ENCODE results near the gene ESRP2. TPM values are rescaled to one million over a fixed set of nuclear protein-coding genes. Genes with fewer than 3 reads are reported as not detected.

The ESRP2 gene
- total and polyA plus RNA-seq, 8 donors, result 19.8 to 184 (median 35.9) TPM

DNA sequence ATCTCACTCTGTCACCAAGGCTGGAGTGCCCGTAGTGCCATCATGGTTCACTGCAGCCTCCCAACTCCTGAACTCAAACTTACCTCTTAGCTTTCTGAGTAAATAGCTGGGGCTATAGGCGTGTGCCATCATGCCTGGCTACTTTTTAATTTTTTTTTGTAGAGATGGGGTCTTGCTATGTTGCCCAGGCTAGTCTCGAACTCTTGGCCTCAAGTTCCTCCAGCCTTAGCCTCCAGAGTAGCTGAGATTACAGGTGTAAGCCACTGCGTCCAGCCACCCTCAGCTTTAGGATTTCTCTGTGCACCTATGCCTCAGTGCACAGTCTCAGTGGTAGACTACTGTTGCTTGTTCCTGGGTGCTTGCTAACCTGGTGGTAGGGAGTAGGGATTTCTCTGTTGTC lies 33.9 kb upstream of the ESRP2 start:
- Histone ChIP-seq H3K4me3 (no peak overlapping the region), H3K9me3 (no peaks in the 10 kb centered on the region), H3K27ac (no peak overlapping the region), H3K4me1 (peaks cover 38 to 94% (median 59%) of the 10 kb centered on the region in 4 donors), H3K27me3 (no peaks in the 10 kb centered on the region), H3K36me3 (peaks cover 0 to 24% (median 14%) of the 10 kb centered on the region in 4 donors)
- no peak for DNase-seq
- intact Hi-C loops (cut with DNase I; ENCODE audit: low total_unique reads), result no loop called here
- TF ChIP-seq POLR2A (IDR thresholded peaks at IDR 0.05) (no peak), EP300 (IDR thresholded peaks at IDR 0.05) (no peak)
- WGBS, 5 donors, result 95 to 97% (median 96%) methylated on average over 4 of the region's 4 CpGs

DNA sequence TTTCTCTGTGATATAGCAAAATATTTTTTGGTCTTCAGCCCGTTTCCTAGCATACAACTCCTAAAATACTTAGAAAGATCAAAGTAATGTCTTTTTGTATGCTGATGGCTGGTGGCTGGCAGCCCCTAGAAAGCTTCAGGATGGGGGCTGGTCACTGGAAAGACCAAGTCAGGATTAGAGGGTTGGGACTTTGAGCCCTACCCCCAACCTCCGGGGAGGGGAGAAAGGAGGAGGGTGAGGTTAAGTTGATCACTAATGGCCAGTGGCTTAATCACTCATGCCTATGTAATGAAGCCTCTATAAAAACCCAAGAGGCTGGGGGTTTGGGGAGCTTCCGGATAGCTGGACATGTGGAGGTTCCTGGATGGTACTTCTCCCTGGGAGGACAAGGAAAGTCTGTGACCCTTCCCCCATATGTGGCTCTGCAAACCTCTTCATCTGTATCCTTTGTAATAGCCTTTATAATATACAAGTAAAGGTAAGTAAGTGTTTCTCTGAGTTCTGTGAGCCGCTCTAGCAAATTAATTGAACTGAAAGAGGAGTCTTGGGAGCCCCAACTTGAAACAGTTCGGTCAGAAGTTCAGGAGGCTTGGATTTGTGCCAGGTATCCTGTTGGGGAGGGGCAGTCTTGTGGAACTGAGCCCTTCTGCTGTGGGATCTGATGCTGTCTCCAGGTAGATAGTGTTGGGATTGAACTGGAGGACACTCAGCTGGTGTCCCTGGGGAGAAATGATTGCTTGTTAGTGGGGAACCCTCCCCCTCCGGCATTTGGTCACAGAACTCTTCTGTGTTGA lies 31.9 kb upstream of the ESRP2 start:
- TF ChIP-seq, protein P1, sequence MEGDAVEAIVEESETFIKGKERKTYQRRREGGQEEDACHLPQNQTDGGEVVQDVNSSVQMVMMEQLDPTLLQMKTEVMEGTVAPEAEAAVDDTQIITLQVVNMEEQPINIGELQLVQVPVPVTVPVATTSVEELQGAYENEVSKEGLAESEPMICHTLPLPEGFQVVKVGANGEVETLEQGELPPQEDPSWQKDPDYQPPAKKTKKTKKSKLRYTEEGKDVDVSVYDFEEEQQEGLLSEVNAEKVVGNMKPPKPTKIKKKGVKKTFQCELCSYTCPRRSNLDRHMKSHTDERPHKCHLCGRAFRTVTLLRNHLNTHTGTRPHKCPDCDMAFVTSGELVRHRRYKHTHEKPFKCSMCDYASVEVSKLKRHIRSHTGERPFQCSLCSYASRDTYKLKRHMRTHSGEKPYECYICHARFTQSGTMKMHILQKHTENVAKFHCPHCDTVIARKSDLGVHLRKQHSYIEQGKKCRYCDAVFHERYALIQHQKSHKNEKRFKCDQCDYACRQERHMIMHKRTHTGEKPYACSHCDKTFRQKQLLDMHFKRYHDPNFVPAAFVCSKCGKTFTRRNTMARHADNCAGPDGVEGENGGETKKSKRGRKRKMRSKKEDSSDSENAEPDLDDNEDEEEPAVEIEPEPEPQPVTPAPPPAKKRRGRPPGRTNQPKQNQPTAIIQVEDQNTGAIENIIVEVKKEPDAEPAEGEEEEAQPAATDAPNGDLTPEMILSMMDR (IDR thresholded peaks at IDR 0.05), result no peak
- TF ChIP-seq POLR2A (IDR thresholded peaks at IDR 0.05), result no peak
- DNase-seq, result no peak
- Histone ChIP-seq H3K27me3 (no peaks in the 10 kb centered on the region), H3K4me3 (no peak overlapping the region), H3K9me3 (no peaks in the 10 kb centered on the region), H3K36me3 (peaks cover 0 to 4% (median 0%) of the 10 kb centered on the region in 4 donors), H3K27ac (no peak overlapping the region), H3K4me1 (peaks cover 37 to 83% (median 53%) of the 10 kb centered on the region in 4 donors)
- intact Hi-C loops (cut with DNase I; ENCODE audit: low total_unique reads), result no loop called here
- WGBS, 5 donors, result 52 to 67% (median 62%) methylated on average over 6 of the region's 6 CpGs

DNA sequence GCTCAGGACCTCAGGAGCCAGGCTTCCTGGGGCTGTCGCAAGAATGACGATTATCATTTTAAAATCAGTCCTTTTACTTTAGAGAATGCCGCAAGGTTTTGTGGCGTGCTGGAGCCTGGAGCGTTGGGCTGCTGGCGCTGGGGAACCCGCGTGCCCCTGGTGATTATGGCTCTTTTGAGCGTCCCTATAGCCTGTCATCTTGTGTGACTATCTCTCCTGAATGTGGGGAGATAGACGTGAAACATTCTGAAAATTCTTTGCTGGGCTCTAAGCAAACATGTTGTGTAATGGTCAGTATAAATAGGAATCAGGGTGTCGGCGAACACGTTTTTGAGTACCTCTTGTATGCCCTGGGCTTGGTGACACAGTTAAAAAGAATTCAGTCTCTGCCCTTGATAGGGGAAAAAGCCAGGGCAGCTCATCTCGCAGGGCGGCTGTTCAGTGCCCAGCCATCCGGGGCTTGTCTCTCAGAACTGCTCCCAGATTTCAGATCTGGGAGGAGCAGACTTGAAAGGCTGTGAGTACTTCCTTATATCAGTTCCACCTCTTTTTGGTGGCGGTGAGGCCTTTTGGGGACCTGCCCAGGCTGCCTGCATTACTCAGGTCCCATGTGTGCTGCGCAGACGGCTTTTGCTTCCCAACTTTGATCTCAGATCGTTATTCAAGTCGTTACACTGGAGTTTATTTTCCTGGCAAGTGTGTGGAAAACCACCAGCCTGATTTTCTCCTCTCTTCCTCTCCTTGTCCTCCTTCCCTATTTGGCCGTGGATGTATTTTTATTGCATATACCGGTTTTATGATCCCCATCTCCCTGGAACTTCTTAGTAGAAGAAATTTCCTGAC lies 29.4 kb upstream of the ESRP2 start:
- Histone ChIP-seq H3K9me3 (no peaks in the 10 kb centered on the region), H3K36me3 (peaks cover 2 to 7% (median 6%) of the 10 kb centered on the region in 4 donors), H3K27ac (peak overlapping the region; percentile 91 to 97 (median 94)), H3K4me3 (peak overlapping the region; percentile 65 to 91 (median 75)), H3K27me3 (no peaks in the 10 kb centered on the region), H3K4me1 (peaks cover 20 to 71% (median 38%) of the 10 kb centered on the region in 4 donors)
- intact Hi-C loops (cut with DNase I; ENCODE audit: low total_unique reads), result no loop called here
- peak; percentile 62 to 70 for DNase-seq
- WGBS, 5 donors, result 4 to 8% (median 6%) methylated on average over 23 of the region's 23 CpGs
- TF ChIP-seq EP300 (IDR thresholded peaks at IDR 0.05), result no peak
- peak; percentile 1 to 38 (median 26) for TF ChIP-seq POLR2AphosphoS5 (IDR thresholded peaks at IDR 0.05)

DNA sequence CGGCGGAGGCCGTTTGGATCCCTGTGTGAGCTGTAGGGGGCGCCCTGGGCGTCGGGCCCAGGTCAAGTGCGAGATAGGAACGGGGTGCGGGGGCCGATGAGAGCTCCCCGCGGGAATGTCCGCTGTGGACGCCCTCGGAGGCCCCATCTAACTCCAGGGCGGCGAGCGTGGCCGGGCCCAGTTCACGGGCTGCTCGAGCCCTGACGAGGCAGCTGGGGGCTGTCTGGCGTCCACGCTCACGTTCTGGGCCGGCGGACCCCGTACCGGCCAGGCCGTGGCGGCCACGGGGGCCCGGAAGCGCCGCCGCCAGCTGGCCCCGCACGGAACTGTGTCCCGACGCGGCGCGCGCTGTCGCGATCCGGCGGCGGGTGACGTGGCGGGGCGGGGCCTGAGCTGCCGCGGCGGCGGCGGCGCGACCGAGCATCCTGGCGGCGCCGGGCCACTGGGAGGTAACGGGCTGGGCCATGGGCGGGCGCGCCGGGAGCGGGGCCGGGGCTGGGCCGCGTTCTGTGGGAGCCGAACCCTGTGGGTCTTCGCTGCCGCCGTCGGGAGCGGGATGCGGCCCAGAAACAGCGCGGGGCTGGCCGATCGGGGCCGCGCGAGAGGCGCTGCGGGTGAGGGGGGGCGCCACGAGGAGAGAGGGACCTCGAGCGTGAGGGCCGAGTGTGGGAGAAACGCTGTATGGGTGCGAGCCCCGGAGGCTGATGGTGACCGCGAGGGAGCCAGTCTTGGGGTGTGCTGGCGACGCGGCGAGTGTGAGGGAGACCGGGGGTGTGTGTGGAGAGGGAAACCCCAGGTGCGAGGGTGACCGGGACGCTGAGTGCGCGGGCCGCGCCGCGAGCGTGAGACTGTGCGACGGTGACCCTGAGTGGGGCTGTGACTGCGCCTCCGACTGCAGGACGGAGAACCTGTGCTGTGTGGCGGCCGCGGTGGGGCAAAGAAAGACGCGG lies 28.5 kb upstream of the ESRP2 start, which contains the start of gene SLC7A6:
Gene SLC7A6, plus strand, starts transcription at position 399 of the 950 bp plus-strand sequence. CDS start 10,201 bp downstream, outside the sequence.
- Histone ChIP-seq H3K9me3 (no peaks in the 10 kb centered on the region), H3K36me3 (peaks cover 11 to 16% (median 14%) of the 10 kb centered on the region in 4 donors), H3K4me3 (peak within 1 kb of the TSS; percentile 65 to 91 (median 75)), H3K27me3 (no peaks in the 10 kb centered on the region), H3K27ac (peak within 1 kb of the TSS; percentile 91 to 97 (median 94)), H3K4me1 (peaks cover 20 to 63% (median 35%) of the 10 kb centered on the region in 4 donors)
- WGBS, 5 donors, result 0 to 1% (median 1%) methylated on average over 11 to 123 of the region's 123 CpGs
- intact Hi-C loops (cut with DNase I; ENCODE audit: low total_unique reads), result loop anchor here (5.0 kb wide), 1 partner anchor 63 kb away; no protein-coding TSS in a partner anchor
- TF ChIP-seq POLR2AphosphoS5 (IDR thresholded peaks at IDR 0.05), result peak in 2 of 3 donors; percentile 17 to 19
- TF ChIP-seq EP300 (IDR thresholded peaks at IDR 0.05), result no peak
- TF ChIP-seq, protein P1 (IDR thresholded peaks at IDR 0.05), result peak in 4 of 7 experiments; percentile 39 to 66 (median 51)
- no peak for TF ChIP-seq POLR2A (IDR thresholded peaks at IDR 0.05)
- peak; percentile 79 to 87 for DNase-seq

Data from stomach (tissue), 9 donors.